NCI-H2029 treated with DMSO at 0.1 percent for 48 hours (cell line): ENCODE results near the gene KRT2.

ENCODE experiments used
- DNase-seq: peaks from one replicate; lab custom pipeline; 2025; lab: John Stamatoyannopoulos, UW

The KRT2 gene

DNA sequence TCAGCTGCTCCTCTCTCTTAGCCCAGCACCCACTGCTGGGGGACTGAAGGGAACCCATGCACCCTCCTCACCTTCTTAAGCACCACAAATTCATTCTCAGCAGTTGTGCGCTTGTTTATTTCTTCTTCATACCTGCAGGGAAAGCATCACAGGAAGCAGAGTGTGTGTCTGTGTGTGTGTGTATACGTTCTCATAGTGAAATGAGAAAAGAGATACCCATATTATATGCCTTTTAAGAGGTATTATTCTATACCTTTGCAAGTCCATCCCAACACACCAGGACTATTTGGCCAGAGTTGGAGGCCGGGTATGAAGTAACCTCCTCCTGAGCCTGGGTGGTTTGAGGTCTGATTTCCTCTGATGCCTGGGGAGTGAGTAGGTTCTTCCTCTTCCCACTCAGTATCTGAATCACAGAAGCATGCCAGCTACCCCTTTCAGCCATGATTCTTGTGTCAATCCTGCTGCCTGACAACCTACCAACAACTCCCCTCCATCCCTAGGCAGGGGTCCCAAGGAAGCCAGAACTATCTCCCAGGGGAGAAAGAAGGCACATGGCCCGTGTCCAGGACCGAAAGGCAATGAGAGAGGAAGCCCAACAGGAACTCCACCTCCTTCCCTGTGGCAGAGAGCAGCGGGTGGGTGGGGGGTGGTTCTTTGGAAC lies 36.7 kb downstream of the KRT2 start:
- no peak for DNase-seq

DNA sequence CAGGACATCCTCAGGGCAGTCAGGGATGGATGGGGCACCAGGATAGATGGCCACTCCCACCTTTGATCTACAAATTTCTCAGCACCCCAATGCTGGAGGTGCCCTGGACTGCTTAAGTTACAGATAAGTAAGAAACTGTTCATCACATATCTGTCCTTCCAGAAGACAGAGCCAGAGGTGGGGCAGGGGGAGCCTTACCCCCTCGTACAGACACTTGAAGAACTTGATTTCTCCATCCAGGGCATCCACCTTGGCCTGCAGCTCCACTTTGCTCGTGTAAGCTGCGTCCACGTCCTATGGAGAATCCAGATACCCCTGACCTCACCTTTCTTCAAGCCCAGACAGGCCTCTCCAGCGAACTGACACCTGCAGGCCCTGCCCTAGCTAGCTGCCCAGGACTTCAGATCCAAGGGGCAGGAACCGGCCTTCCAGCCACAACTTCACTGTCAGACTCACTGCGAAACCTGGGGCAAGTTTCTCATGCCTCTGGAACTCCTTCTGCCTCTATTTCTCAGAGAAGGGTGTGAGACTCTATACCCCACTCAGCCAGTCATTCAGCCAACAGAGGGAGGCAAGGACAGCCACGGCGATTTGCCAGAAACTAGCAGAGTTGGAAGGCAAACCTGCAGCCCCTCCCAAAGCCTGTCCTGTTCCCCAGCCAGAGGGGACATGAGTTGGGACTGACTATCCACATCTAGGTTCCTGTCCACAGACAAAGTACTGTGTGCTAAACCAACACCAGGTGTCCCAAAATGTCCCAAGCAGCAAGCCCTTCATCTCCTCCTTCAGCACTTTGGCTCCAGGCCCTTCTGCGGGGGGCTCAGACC lies 37.4 kb downstream of the KRT2 start:
- no peak for DNase-seq

- no peak for DNase-seq
Observed at GRCh38 chr12:52613384-52614030, 38.5 kb downstream of the KRT2 start.

DNA sequence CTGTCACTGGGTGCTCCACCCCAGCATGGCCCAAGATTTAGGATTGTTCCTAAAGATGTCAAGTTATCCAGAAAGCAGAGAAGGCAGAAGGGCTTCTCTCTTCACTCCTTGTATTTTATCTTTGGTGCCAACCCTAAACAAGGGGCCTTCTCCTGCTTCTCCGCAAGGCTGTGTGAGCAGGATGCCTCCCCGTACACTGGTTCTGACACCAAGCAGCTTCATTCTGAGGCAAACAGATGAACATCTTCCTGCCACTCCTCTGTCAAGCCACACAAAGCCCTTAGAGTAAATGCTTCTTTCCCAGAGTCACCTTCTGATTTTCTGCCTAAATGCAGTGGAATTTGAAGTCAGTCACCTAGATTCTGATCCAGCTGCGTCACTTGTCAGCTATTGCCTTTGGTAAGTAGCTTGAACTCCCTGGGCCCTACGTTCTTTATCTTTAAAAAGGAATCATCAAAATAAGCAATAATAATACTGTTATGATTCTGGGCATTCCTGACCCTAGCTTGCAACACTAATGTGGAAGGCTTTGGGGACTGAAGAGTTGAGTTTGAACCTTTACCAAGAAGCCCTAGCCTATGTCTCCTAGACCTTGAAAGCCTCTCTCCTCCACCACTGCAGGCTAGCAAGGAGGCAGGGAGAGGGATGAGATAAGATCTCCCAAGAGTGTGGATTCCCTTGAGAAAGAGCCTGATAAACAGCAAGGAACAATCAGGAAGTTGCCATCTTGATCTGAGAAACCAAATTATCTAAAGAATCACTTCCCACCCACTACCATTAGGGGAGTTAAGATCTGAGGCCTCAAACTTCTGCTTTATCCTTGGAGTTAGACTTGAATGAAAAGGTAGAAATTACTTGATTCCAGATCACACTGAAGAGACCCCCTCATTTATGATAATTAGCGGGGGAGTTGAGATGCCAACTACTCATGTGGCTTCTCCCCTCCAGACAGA lies 39.3 kb downstream of the KRT2 start:
- no peak for DNase-seq

- no peak for DNase-seq
Observed at GRCh38 chr12:52611080-52611468, 40.9 kb downstream of the KRT2 start.

- no peak for DNase-seq
Observed at GRCh38 chr12:52608826-52609630, 43.0 kb downstream of the KRT2 start.

DNA sequence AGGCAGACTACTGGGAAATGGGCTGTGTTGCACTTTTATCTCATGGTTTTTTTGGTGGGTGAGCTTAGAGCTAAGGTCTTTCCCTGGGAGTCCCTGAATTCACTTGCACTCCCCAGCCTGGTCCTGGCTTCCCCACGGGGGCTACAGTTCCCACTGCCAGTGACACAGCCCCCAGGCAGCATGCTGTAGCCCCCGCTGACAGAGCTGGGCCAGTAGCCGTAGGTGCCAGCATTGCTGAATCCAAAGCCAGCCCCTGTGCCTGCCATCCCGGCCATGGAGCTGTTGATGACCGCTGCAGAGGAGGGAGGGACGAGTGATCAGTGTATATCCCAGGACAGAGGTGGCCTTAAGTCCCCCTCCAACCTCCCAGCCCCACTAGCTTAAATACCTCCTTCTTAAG lies 43.9 kb downstream of the KRT2 start:
- no peak for DNase-seq

DNA sequence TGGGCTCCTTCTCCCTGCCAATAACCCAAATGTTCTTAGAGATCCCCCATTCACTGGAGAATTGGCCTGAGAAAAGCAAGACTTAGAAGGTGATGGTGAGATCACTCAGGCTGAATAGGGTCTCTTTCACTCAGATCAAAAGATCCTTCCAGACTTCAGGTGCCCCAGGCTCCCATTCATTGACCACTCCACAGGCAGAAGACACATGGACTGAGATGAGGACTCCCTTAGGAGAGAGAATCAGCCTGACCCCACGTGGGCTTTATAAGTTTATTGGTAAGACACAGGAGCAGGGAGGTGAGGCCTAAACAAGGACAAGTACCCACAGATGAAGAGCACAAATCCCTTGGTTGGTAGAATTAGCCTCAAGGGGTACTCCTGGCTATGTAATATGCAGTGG lies 44.7 kb downstream of the KRT2 start:
- no peak for DNase-seq

DNA sequence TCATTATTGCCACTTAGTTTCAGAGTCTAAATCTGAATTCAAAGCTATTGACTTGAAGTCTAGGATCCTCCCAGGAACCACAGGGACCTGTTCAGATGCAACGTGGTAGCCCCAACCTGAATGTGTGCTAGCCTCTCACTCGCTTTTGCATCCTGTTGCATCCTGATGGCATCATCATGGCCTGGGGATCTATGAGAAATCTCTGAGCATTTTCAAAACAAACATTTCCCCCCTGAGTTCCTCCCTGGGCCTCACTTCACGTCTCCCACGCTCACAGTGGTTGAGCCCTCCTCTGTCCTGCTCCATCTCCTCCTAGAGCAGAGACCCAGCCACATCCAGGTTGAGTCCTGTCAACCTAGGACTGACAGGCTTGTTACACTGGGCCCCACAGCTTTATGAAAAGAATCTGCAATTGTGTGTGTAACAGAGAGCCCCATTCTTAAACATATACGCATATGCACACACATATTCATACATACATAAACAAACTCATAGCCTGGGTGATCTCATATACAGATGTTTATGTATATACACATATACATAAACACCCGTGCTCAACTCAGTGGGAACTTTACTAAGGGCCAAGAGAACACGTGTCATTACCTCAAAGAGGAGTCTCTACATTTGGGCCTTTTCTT lies 45.3 kb downstream of the KRT2 start:
- no peak for DNase-seq

DNA sequence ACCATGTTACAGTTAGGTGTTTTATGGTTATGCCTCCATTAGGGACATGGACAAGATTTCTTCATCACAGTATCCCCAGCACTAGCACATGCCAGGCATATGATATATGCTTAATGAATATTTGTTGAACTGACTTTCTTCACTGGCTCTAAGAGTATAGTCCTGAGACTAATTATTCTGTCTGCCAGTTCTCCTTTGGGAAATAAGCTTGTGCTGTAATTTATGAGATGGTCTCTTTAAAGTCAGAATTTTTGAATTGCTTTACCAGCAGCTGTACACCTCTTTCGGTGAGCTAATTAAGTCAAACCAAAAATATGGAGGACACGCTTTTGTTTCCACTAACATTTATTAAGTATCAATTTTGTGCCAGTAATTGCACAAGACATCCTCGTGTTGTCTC lies 45.9 kb downstream of the KRT2 start:
- DNase-seq = no peak

GRCh38 chr12:52605542-52605941 lies 46.5 kb downstream of the KRT2 start:
- no peak for DNase-seq

- DNase-seq = no peak
Observed at GRCh38 chr12:52604859-52605258, 47.2 kb downstream of the KRT2 start.

DNA sequence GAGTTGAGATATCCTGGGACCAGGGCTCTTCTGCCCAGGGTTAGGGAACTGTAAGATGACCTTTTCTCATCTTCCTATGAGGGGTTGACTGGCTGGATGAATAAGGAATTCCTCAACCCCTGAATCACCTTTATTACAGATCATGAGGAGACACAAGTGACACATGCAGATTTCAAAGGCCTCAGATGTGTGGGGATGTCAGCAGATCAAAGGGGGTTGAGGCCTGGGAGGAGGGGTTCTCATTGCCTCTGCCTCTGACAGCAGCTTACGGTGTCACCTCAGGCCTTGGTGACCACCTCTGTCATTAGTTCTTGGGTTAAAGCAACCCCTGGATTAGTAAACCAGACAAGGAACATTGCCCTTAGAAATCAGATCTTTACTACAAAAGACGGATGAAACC lies 48.7 kb downstream of the KRT2 start:
- no peak for DNase-seq

- no peak for DNase-seq
Observed at GRCh38 chr12:52602552-52602951, 49.5 kb downstream of the KRT2 start.

DNA sequence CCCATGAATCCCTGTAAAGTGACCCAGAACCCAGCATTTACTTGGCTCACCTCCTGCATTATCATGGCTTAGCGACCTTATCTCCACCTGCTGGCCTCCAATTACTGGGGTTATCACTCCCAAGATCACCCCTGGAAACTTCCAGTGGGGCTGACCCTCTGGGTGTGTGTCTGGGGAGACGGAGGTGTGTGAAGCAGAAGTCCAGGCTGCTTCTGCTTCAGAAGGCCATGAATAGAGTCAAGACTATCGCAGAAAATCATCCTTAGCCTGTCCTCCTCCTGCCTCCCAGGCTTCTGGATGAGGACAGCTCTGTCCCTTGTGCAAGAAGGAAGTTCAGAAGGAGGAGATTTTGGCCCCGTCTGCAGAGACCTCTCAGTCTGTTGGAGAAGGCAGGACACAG lies 50.3 kb downstream of the KRT2 start:
- no peak for DNase-seq

GRCh38 chr12:52600941-52601481 lies 51.0 kb downstream of the KRT2 start, which contains the start of gene KRT72:
Gene KRT72, minus strand, starts transcription at chr12:52601463. Its CDS starts 11 bp downstream, at chr12:52601452.
- DNase-seq = no peak

- DNase-seq = no peak
Observed at GRCh38 chr12:52600475-52600874, 51.5 kb downstream of the KRT2 start.

DNA sequence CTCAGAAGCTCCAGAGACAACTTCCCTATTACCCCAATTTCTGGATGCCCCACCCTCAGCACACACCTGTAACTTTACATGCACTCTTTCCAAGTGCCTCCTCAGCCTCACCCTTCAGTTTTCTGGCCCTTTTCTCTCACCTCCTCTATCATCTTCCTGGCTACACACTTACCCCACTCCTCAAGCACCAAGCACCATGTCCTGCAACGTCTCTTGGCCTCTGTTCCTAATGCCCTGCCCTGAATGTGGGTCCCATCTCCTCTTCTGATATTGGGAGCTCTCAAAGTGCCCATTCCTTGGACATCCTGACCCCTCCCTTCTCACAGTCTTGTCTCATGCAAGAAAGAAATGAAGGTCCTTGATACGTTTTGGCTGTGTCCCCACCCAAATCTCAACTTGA lies 51.9 kb downstream of the KRT2 start:
- DNase-seq = no peak

DNA sequence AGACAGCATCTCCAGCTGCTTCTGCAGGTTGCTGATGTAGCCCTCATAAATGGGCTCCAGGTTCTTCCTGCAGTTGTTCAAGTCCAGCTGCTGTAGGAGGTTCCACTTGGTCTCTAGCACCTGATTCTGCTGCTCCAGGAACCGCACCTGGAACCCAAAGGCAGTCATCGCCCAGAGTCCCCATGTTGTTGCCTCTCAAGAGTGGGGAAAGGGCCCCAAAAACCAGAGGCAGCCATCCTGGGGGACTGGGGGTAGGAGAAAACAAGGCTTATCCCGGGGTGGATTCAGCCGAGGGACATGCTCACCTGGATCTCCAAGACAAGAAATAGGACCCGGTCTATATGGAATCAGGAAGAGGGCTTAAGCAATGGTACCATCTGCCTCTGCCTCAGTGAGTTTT lies 53.0 kb downstream of the KRT2 start:
- DNase-seq = no peak
